H1 (cell line): ENCODE data around the gene MVD. TPM values are rescaled to one million over a fixed set of nuclear protein-coding genes. Genes with fewer than 3 reads are reported as not detected.

Experiments
- CTCF ChIA-PET: fragments of 300-600 bp; sonication (Branson Sonifier 250); formaldehyde crosslinking; loops from one replicate; lab custom pipeline; 2021; ENCODE audit not compliant: partially characterized antibody; lab: Charles Lee
- POLR2A ChIA-PET: fragments of 300-600 bp; sonication (Branson Sonifier 250); formaldehyde crosslinking; loops from one replicate; lab custom pipeline; 2021; ENCODE audit warnings: inconsistent platforms; ENCODE audit not compliant: partially characterized antibody; lab: Charles Lee
- DNase-seq, 2 experiments: peaks; one replicate each; pipeline versions ENCODE4 v3.0.0 to v3.0.0-alpha.2; 2010 to 2022; ENCODE audit warnings: low spot score in 2 of 2, low read depth in 1 of 2, mixed read lengths in 1 of 2
- FAIRE-seq: peaks from 2 replicates; lab custom pipeline; 2011; peaks lifted over from hg19 to GRCh38; lab: Jason Lieb, UNC
- H2AFZ ChIP-seq: 2 replicates; pipeline ENCODE4 v1.8.1; 2012; ENCODE audit warnings: low read length, inconsistent platforms
- H2AK5ac ChIP-seq: 2 replicates; pipeline ENCODE4 v1.6.1; 2013; ENCODE audit warnings: low read depth, low read length
- H2BK120ac ChIP-seq: replicated peaks from 2 replicates; pipeline ENCODE3; 2013; ENCODE audit warnings: low read depth, low read length, inconsistent platforms
- H2BK12ac ChIP-seq: 2 replicates; pipeline ENCODE4 v1.6.1; 2013; ENCODE audit warnings: low read depth, low read length
- H2BK15ac ChIP-seq: 2 replicates; pipeline ENCODE4 v1.6.1; 2013; ENCODE audit warnings: low read length
- H2BK20ac ChIP-seq: 2 replicates; pipeline ENCODE4 v1.6.1; 2013; ENCODE audit warnings: low read length
- H2BK5ac ChIP-seq: 2 replicates; pipeline ENCODE4 v1.6.1; 2013; ENCODE audit warnings: low read depth, low read length
- H3K14ac ChIP-seq: 2 replicates; pipeline ENCODE4 v1.6.1; 2013; ENCODE audit warnings: inconsistent platforms; ENCODE audit not compliant: insufficient read length
- H3K18ac ChIP-seq: 2 replicates; pipeline ENCODE4 v1.6.1; 2013; ENCODE audit warnings: low read length; ENCODE audit errors: extremely low read depth
- H3K23ac ChIP-seq: 2 replicates; pipeline ENCODE4 v1.6.1; 2013; ENCODE audit warnings: inconsistent platforms; ENCODE audit not compliant: insufficient read length
- H3K23me2 ChIP-seq: 2 replicates; pipeline ENCODE4 v1.6.1; 2013; ENCODE audit warnings: low read depth, low read length
- H3K27ac ChIP-seq: 2 replicates; pipeline ENCODE4 v1.6.1; 2011; ENCODE audit warnings: low read depth, low read length, inconsistent platforms
- H3K27me3 ChIP-seq, 4 experiments: replicated peaks in 1 of 4; 1 replicate in 1 of 4; 2 replicates in 3 of 4; pipeline versions ENCODE4 v1.6.1 to v1.8.1; 2011 to 2013; ENCODE audit warnings: low read length in 3 of 4, mild to moderate bottlenecking in 3 of 4, inconsistent platforms in 2 of 4, mixed read lengths in 2 of 4, moderate library complexity in 1 of 4; ENCODE audit not compliant: control insufficient read depth in 3 of 4, insufficient read depth in 3 of 4; ENCODE audit errors: extremely low read depth in 1 of 4
- H3K36me3 ChIP-seq, 4 experiments: 2 replicates each; pipeline versions ENCODE4 v1.6.1 to v1.8.1; 2011 to 2013; ENCODE audit warnings: mild to moderate bottlenecking in 4 of 4, low read length in 3 of 4, moderate library complexity in 2 of 4, control low read depth in 1 of 4, inconsistent platforms in 1 of 4; ENCODE audit not compliant: insufficient read depth in 4 of 4, control insufficient read depth in 2 of 4
- H3K4ac ChIP-seq: replicated peaks from 2 replicates; pipeline ENCODE3; 2013; ENCODE audit warnings: low read length, low read depth, mixed read lengths, inconsistent platforms; ENCODE audit not compliant: insufficient read length
- H3K4me1 ChIP-seq, 4 experiments: replicated peaks in 1 of 4; 1 replicate in 1 of 4; 2 replicates in 3 of 4; pipeline versions ENCODE4 v1.6.1 to v1.8.1; 2011 to 2013; ENCODE audit warnings: low read length in 3 of 4, inconsistent platforms in 2 of 4, mixed read lengths in 1 of 4; ENCODE audit not compliant: insufficient read depth in 4 of 4, control insufficient read depth in 3 of 4
- H3K4me2 ChIP-seq, 2 experiments: 2 replicates each; pipeline versions ENCODE4 v1.6.1 to v1.8.1; 2011 to 2013; ENCODE audit warnings: low read depth in 2 of 2, low read length in 2 of 2, control low read depth in 1 of 2, inconsistent platforms in 1 of 2, mild to moderate bottlenecking in 1 of 2; ENCODE audit not compliant: insufficient read depth in 1 of 2
- H3K4me3 ChIP-seq, 4 experiments: fragments of 200-600, 300-600 bp in 1 of 4; sonication (generic), shearing (Covaris generic), sonication (Bioruptor Twin) in 1 of 4; 2 replicates each; pipeline versions ENCODE4 v1.5.1 to v1.8.1; 2011 to 2016; ENCODE audit warnings: low read length in 4 of 4, low read depth in 3 of 4, control low read depth in 2 of 4, inconsistent platforms in 2 of 4, mild to moderate bottlenecking in 2 of 4, mixed read lengths in 1 of 4, moderate library complexity in 1 of 4; ENCODE audit not compliant: insufficient read depth in 2 of 4; ENCODE audit errors: extremely low read depth in 1 of 4
- H3K56ac ChIP-seq: replicated peaks from 2 replicates; pipeline ENCODE3; 2013; ENCODE audit warnings: low read depth, mild to moderate bottlenecking, mixed read lengths, low read length, inconsistent platforms; ENCODE audit not compliant: insufficient read length
- H3K79me1 ChIP-seq: 2 replicates; pipeline ENCODE4 v1.6.1; 2013; ENCODE audit warnings: low read depth, low read length, control low read depth
- H3K79me2 ChIP-seq, 2 experiments: 2 replicates each; pipeline versions ENCODE4 v1.6.1 to v1.8.1; 2012 to 2013; ENCODE audit warnings: low read length in 2 of 2, mild to moderate bottlenecking in 2 of 2, inconsistent platforms in 1 of 2; ENCODE audit not compliant: insufficient read depth in 2 of 2, control insufficient read depth in 1 of 2
- H3K9ac ChIP-seq, 4 experiments: replicated peaks in 1 of 4; 1 replicate in 1 of 4; 2 replicates in 3 of 4; pipeline versions ENCODE4 v1.6.1 to v1.8.1; 2011 to 2013; ENCODE audit warnings: low read depth in 3 of 4, low read length in 3 of 4, control low read depth in 2 of 4, mild to moderate bottlenecking in 2 of 4, moderate library complexity in 2 of 4, inconsistent platforms in 1 of 4; ENCODE audit errors: extremely low read depth in 1 of 4
- H3K9me3 ChIP-seq, 2 experiments: 2 replicates each; pipeline versions ENCODE4 v1.6.1 to v1.8.1; 2012 to 2013; ENCODE audit warnings: mild to moderate bottlenecking in 2 of 2, moderate library complexity in 2 of 2, control low read depth in 1 of 2, inconsistent platforms in 1 of 2, low read depth in 1 of 2, low read length in 1 of 2, mixed read lengths in 1 of 2; ENCODE audit not compliant: insufficient read depth in 2 of 2
- H4K20me1 ChIP-seq, 2 experiments: replicated peaks in 1 of 2; 2 replicates each; pipeline versions ENCODE3 to v1.8.1; 2011 to 2013; ENCODE audit warnings: inconsistent platforms in 2 of 2, low read length in 2 of 2, mild to moderate bottlenecking in 1 of 2; ENCODE audit not compliant: insufficient read depth in 2 of 2, control insufficient read depth in 1 of 2
- H4K5ac ChIP-seq: 2 replicates; pipeline ENCODE4 v1.6.1; 2013; ENCODE audit warnings: low read length, low read depth, mixed read lengths, inconsistent platforms; ENCODE audit not compliant: insufficient read length
- H4K8ac ChIP-seq: 2 replicates; pipeline ENCODE4 v1.8.0; 2013; ENCODE audit warnings: mild to moderate bottlenecking, moderate library complexity, low read length, inconsistent platforms; ENCODE audit not compliant: insufficient read depth; ENCODE audit errors: extremely low read depth
- H4K91ac ChIP-seq: replicated peaks from 2 replicates; pipeline ENCODE3; 2013; ENCODE audit warnings: low read length, mixed read lengths, inconsistent platforms; ENCODE audit not compliant: insufficient read length
- CREB1 ChIP-seq: IDR thresholded peaks from 2 replicates; pipeline ENCODE4 v1.6.1; 2012; ENCODE audit warnings: inconsistent platforms
- CTCF ChIP-seq, 3 experiments: IDR thresholded peaks; 1 replicate in 2 of 3; 2 replicates in 1 of 3; pipeline versions ENCODE4 v1.5.1 to v1.6.1; 2011; ENCODE audit warnings: low read length in 3 of 3, mild to moderate bottlenecking in 3 of 3, inconsistent platforms in 2 of 3, low read depth in 1 of 3, moderate library complexity in 1 of 3; ENCODE audit not compliant: insufficient read depth in 1 of 3; ENCODE audit errors: control extremely low read depth in 1 of 3
- EGR1 ChIP-seq: IDR thresholded peaks from 2 replicates; pipeline ENCODE4 v1.6.1; 2011; ENCODE audit warnings: low read depth, low read length, borderline replicate concordance
- PHF8 ChIP-seq: fragments of 200-600 bp; sonication (generic); conservative IDR thresholded peaks from 2 replicates; pipeline ENCODE4 v1.7.1; 2012; ENCODE audit warnings: low read depth, mild to moderate bottlenecking, inconsistent platforms, low read length, moderate library complexity
- TAF7 ChIP-seq: optimal IDR thresholded peaks from 2 replicates; pipeline ENCODE3; 2011; ENCODE audit warnings: low read depth, mild to moderate bottlenecking, inconsistent platforms, low read length, moderate library complexity, borderline replicate concordance
- ZNF274 ChIP-seq: IDR thresholded peaks from 2 replicates; pipeline ENCODE4 v1.7.0; 2012; ENCODE audit warnings: low read length, borderline replicate concordance; ENCODE audit errors: extremely low read depth
- WGBS, 2 experiments: shearing (Covaris generic) in 1 of 2; methylation state at CpG; one replicate each; pipeline versions ENCODE4 v1.1.6 to v1.1.7; 2013 to 2015; ENCODE audit warnings: low lambda C conversion rate in 2 of 2, mixed read lengths in 2 of 2, inconsistent platforms in 1 of 2, low coverage in 1 of 2, missing lambda C conversion rate in 1 of 2; ENCODE audit not compliant: insufficient replicate concordance in 2 of 2, insufficient coverage in 1 of 2, insufficient read length in 1 of 2; ENCODE audit errors: extremely low coverage in 1 of 2, missing lambda C conversion rate in 1 of 2; 5-methylcytosine and 5-hydroxymethylcytosine counted together
- polyA plus RNA-seq, 7 experiments: library from polyadenylated mRNA; depleted of rRNA in 3 of 7; stranded (reverse) in 5 of 7; unstranded in 2 of 7; fragments of >200 nt in 5 of 7; fragments of 200-250 nt in 2 of 7; gene quantifications; 1 replicate in 5 of 7; 2 replicates in 1 of 7; 4 replicates in 1 of 7; pipeline versions ENCODE4 v1.2.1 to v1.2.3, GENCODE V29; 2011 to 2013; ENCODE audit warnings: missing spikeins in 2 of 7, mixed read lengths in 2 of 7
- total RNA-seq: library from RNA; stranded (reverse); fragmentation: NEBNext Ultra II Directional; extraction: Animal tissue kit (Norgen Biotek cat#: 25700); gene quantifications from 2 replicates; pipeline ENCODE4 v1.2.1, GENCODE V29; 2021

The MVD gene
- total and polyA plus RNA-seq, 2 of the 8 experiments (the other 6 are each of a cell fraction or from before 2014, with no cell fraction given), result 47.2 to 77.3 TPM

DNA sequence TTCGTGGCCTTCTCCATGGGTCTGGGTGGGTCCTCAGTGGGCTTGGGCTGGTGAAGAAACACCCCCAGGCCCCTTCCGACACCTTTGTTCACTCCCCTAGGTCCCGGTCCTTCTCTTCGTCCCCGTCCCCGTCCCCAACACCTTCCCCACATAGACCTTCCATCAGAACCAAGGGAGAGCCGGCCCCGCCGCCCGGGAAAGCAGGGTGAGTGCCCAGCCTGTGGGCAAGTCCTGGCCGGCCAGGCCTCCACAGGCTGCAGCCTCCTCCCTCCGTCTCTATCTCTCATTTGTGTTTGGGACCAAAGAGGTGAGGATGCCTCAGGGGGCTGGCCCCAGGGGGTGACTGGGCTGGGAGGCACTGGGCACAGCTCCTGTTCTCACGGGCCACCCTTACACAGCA lies 39.0 kb downstream of the MVD start:
- no peak overlapping the region for H4K5ac ChIP-seq
- no peak overlapping the region for H2AK5ac ChIP-seq
- H2BK12ac ChIP-seq, result no peak overlapping the region
- H3K9me3 ChIP-seq, result no peaks in the 10 kb centered on the region
- no peak overlapping the region for H4K8ac ChIP-seq
- H3K56ac ChIP-seq, result no peak overlapping the region
- no peak overlapping the region for H3K23ac ChIP-seq
- H2BK20ac ChIP-seq, result no peak overlapping the region
- H2BK5ac ChIP-seq, result no peak overlapping the region
- no peak overlapping the region for H2BK15ac ChIP-seq
- H3K27ac ChIP-seq, result no peak overlapping the region
- no peaks in the 10 kb centered on the region for H3K27me3 ChIP-seq
- H3K79me1 ChIP-seq, result peaks cover 7% of the 10 kb centered on the region; the same call in 1 of the 2 replicates
- no peak overlapping the region for H2BK120ac ChIP-seq
- peaks cover 0 to 2% of the 10 kb centered on the region in 2 experiments; a peak in 1 of 4 replicates for H3K79me2 ChIP-seq
- H3K36me3 ChIP-seq, result peaks cover 16 to 35% (median 25%) of the 10 kb centered on the region in 4 experiments
- no peak overlapping the region for H3K4ac ChIP-seq
- H3K23me2 ChIP-seq, result no peaks in the 10 kb centered on the region
- H3K4me3 ChIP-seq, result no peak overlapping the region
- H2AFZ ChIP-seq, result no peak overlapping the region
- FAIRE-seq, result no peak
- POLR2A ChIA-PET, result interaction anchor here (1.7 kb wide), 1 partner anchor 9 kb away, joined by 6 read pairs; no protein-coding TSS in a partner anchor
- no peak overlapping the region for H4K91ac ChIP-seq
- no peak overlapping the region for H3K4me2 ChIP-seq
- TF ChIP-seq PHF8 (no peak), CTCF (IDR thresholded peaks at IDR 0.05; ENCODE audit: control extremely low read depth in 1 of 3, insufficient read depth in 1 of 3, low read depth in 1 of 3, low read length in 3 of 3) (no peak), ZNF274 (no peak), EGR1 (no peak), CREB1 (no peak), TAF7 (no peak)
- no peak overlapping the region for H3K14ac ChIP-seq
- no peak for DNase-seq
- peaks cover 0 to 7% (median 3%) of the 10 kb centered on the region in 4 experiments; a peak in 5 of 7 replicates for H3K4me1 ChIP-seq
- no peak overlapping the region for H3K18ac ChIP-seq
- peaks cover 7 to 13% of the 10 kb centered on the region in 2 experiments for H4K20me1 ChIP-seq
- 92% methylated on average over 12 of the region's 13 CpGs; no CpG with 5 or more reads in 1 of the 2 experiments for WGBS, 2 experiments
- CTCF ChIA-PET, result interaction anchor here (0.8 to 11.2 kb wide), 2 partner anchors 9 to 12 kb away, joined by 5 to 89 read pairs; no protein-coding TSS in a partner anchor
- H3K9ac ChIP-seq, result no peak overlapping the region
